ENCODE measurements around the gene PPM1E. TPM values are rescaled to one million over a fixed set of nuclear protein-coding genes. Genes with fewer than 3 reads are reported as not detected.

PPM1E gene
- total RNA-seq, 2 experiments from 2014 or later = 0.19 to 0.40 TPM

DNA sequence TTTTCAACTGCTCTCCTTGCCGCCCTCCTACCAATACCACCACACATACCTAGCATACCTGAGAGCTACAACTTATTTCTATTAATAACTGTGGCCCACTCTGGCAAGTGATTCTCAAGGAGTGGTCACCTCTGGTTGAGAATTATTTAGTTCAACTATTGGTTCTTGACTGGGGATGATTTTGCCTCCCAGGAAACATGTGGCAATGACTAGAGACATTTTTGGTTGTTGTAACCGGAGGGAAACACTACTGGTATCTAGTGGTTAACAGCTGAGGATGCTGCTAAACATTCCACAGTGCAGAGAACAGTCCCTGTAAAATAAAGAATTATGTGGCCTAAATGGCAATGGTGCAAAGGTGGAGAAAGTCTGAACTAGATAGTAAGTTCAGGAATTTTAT lies 254.4 kb downstream of the PPM1E start:
- Histone ChIP-seq H3K4me1 (ENCODE audit: insufficient read depth, low read length, poor library complexity, severe bottlenecking) (no peaks in the 10 kb centered on the region), H3K36me3 (ENCODE audit: insufficient read depth, low read length) (peaks cover 78% of the 10 kb centered on the region), H3K27ac (ENCODE audit: low read depth, low read length, poor library complexity, severe bottlenecking) (no peak overlapping the region), H4K20me1 (ENCODE audit: insufficient read depth, low read length) (no peaks in the 10 kb centered on the region), H3K9me2 (ENCODE audit: insufficient read depth, low read length) (no peaks in the 10 kb centered on the region), H3K79me2 (ENCODE audit: insufficient read depth, low read depth, low read length) (no peaks in the 10 kb centered on the region), H2AFZ (ENCODE audit: low read length) (no peak overlapping the region), H3K4me3 (ENCODE audit: low read depth, low read length, poor library complexity, severe bottlenecking) (no peak overlapping the region), H3K4me2 (ENCODE audit: low read length) (no peak overlapping the region), H3K9me3 (ENCODE audit: low read length) (no peaks in the 10 kb centered on the region)
- CTCF ChIA-PET (ENCODE audit: unreplicated experiment) = no interaction called here
- no peak for DNase-seq (ENCODE audit: low spot score)
- intact Hi-C loops (cut with micrococcal nuclease; ENCODE audit: unreplicated experiment) = no loop called here
- POLR2A ChIA-PET = no interaction called here
- TF ChIP-seq CTCF (conservative IDR thresholded peaks at IDR 0.05; ENCODE audit: low read length) (no peak), EZH2phosphoT487 (IDR thresholded peaks at IDR 0.05; ENCODE audit: borderline replicate concordance, low read depth, low read length) (no peak)
- BruUV-seq (replicated peaks) = no TSS peak

- POLR2A ChIA-PET = no interaction called here
- no peaks in the 10 kb centered on the region for H3K4me1 ChIP-seq (ENCODE audit: insufficient read depth, low read length, poor library complexity, severe bottlenecking)
- no TSS peak for BruUV-seq (replicated peaks)
- DNase-seq (ENCODE audit: low spot score) = no peak
- no peak overlapping the region for H3K4me2 ChIP-seq (ENCODE audit: low read length)
- TF ChIP-seq EZH2phosphoT487 (IDR thresholded peaks at IDR 0.05; ENCODE audit: borderline replicate concordance, low read depth, low read length) = no peak
- no peak for TF ChIP-seq CTCF (conservative IDR thresholded peaks at IDR 0.05; ENCODE audit: low read length)
- H3K79me2 ChIP-seq (ENCODE audit: insufficient read depth, low read depth, low read length) = no peaks in the 10 kb centered on the region
- H3K4me3 ChIP-seq (ENCODE audit: low read depth, low read length, poor library complexity, severe bottlenecking) = no peak overlapping the region
- peaks cover 82% of the 10 kb centered on the region for H3K36me3 ChIP-seq (ENCODE audit: insufficient read depth, low read length)
- CTCF ChIA-PET (ENCODE audit: unreplicated experiment) = no interaction called here
- no peaks in the 10 kb centered on the region for H3K9me2 ChIP-seq (ENCODE audit: insufficient read depth, low read length)
- no peak overlapping the region for H3K27ac ChIP-seq (ENCODE audit: low read depth, low read length, poor library complexity, severe bottlenecking)
- H3K9me3 ChIP-seq (ENCODE audit: low read length) = no peaks in the 10 kb centered on the region
- intact Hi-C loops (cut with micrococcal nuclease; ENCODE audit: unreplicated experiment) = no loop called here
- H4K20me1 ChIP-seq (ENCODE audit: insufficient read depth, low read length) = no peaks in the 10 kb centered on the region
- H2AFZ ChIP-seq (ENCODE audit: low read length) = no peak overlapping the region
These were observed 256.3 kb downstream of the PPM1E start for GRCh38 chr17:59011975-59012374.

DNA sequence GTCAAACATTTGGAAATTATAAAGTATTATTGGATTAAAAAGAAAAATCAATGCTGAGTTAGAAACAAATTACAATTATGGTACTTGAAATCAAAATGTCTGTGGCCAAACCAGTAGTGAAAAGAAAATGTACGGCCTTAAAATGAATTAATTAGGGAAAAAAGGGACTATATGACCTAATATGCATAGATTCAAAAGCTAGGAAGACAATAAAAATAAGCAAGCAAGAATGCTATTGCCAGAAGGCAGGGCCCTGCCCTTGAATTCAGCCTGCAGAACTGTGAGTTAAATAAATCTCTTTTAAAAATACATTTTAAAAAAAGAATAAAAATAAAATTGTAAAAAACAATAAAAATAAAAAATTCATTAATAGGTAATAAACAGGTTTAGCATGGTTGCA lies 262.4 kb downstream of the PPM1E start:
- no peaks in the 10 kb centered on the region for H4K20me1 ChIP-seq (ENCODE audit: insufficient read depth, low read length)
- H3K36me3 ChIP-seq (ENCODE audit: insufficient read depth, low read length) = peaks cover 68% of the 10 kb centered on the region
- H3K79me2 ChIP-seq (ENCODE audit: insufficient read depth, low read depth, low read length) = no peaks in the 10 kb centered on the region
- H3K4me1 ChIP-seq (ENCODE audit: insufficient read depth, low read length, poor library complexity, severe bottlenecking) = no peaks in the 10 kb centered on the region
- BruUV-seq (replicated peaks) = no TSS peak
- H2AFZ ChIP-seq (ENCODE audit: low read length) = no peak overlapping the region
- no peaks in the 10 kb centered on the region; the same call in 1 of the 2 replicates for H3K9me3 ChIP-seq (ENCODE audit: low read length)
- no peak overlapping the region for H3K4me3 ChIP-seq (ENCODE audit: low read depth, low read length, poor library complexity, severe bottlenecking)
- H3K9me2 ChIP-seq (ENCODE audit: insufficient read depth, low read length) = no peaks in the 10 kb centered on the region
- no peak for TF ChIP-seq EZH2phosphoT487 (IDR thresholded peaks at IDR 0.05; ENCODE audit: borderline replicate concordance, low read depth, low read length)
- TF ChIP-seq CTCF (conservative IDR thresholded peaks at IDR 0.05; ENCODE audit: low read length) = no peak
- intact Hi-C loops (cut with micrococcal nuclease; ENCODE audit: unreplicated experiment) = no loop called here
- H3K27ac ChIP-seq (ENCODE audit: low read depth, low read length, poor library complexity, severe bottlenecking) = no peak overlapping the region
- H3K4me2 ChIP-seq (ENCODE audit: low read length) = no peak overlapping the region
- CTCF ChIA-PET (ENCODE audit: unreplicated experiment) = no interaction called here
- no peak for DNase-seq (ENCODE audit: low spot score)
- POLR2A ChIA-PET = interaction anchor here (0.6 kb wide), 1 partner anchor 56 kb away, joined by 3 read pairs; no protein-coding TSS in a partner anchor
